ENCODE results near the gene CSGALNACT2. TPM values are rescaled to one million over a fixed set of nuclear protein-coding genes. Genes with fewer than 3 reads are reported as not detected.

Gene CSGALNACT2
- total RNA-seq, 1 experiment from 2014 or later = 5.1 TPM

DNA sequence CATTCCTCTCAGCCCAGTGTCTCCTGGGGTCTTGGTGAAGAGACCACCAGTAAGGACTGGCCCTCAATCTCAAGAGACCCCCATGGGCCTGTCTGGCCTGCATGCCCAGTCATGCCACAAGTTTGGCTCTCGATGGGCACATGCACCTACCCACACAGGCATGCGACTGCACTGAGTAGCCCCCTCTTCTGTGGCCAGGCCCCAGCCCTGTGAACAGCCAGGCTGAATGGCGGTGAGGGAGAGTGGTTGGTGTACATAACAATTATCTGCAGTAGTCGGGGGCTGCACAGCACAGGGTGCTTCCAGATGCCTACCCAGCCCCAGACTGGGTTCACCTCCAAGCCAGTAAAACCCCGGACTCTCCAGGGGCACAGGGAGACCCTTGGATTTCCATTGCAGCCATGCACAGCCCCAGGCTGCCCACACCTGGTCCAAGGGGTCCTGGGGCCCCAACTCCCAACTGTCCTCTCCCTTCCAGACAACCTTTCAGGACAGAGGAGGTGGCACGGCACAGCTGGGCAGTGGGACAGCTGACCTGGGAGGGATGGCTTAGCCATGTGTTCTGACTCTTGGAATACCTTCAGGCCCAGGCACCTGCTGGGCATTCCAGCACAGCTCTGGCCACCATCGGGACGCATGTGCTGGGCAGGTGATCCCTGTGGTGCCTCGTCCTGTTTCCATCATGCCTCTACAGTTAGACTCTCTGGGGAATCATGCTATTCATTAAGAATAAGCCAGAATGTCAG lies 21.0 kb upstream of the CSGALNACT2 start (continued):
- TF ChIP-seq, protein P1, sequence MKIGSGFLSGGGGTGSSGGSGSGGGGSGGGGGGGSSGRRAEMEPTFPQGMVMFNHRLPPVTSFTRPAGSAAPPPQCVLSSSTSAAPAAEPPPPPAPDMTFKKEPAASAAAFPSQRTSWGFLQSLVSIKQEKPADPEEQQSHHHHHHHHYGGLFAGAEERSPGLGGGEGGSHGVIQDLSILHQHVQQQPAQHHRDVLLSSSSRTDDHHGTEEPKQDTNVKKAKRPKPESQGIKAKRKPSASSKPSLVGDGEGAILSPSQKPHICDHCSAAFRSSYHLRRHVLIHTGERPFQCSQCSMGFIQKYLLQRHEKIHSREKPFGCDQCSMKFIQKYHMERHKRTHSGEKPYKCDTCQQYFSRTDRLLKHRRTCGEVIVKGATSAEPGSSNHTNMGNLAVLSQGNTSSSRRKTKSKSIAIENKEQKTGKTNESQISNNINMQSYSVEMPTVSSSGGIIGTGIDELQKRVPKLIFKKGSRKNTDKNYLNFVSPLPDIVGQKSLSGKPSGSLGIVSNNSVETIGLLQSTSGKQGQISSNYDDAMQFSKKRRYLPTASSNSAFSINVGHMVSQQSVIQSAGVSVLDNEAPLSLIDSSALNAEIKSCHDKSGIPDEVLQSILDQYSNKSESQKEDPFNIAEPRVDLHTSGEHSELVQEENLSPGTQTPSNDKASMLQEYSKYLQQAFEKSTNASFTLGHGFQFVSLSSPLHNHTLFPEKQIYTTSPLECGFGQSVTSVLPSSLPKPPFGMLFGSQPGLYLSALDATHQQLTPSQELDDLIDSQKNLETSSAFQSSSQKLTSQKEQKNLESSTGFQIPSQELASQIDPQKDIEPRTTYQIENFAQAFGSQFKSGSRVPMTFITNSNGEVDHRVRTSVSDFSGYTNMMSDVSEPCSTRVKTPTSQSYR (CRISPR knock-in tag; IDR thresholded peaks at IDR 0.05) = no peak
- TF ChIP-seq TEAD1 (CRISPR knock-in tag; IDR thresholded peaks at IDR 0.05) = no peak
- TF ChIP-seq, protein P2, sequence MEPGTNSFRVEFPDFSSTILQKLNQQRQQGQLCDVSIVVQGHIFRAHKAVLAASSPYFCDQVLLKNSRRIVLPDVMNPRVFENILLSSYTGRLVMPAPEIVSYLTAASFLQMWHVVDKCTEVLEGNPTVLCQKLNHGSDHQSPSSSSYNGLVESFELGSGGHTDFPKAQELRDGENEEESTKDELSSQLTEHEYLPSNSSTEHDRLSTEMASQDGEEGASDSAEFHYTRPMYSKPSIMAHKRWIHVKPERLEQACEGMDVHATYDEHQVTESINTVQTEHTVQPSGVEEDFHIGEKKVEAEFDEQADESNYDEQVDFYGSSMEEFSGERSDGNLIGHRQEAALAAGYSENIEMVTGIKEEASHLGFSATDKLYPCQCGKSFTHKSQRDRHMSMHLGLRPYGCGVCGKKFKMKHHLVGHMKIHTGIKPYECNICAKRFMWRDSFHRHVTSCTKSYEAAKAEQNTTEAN (CRISPR knock-in tag; IDR thresholded peaks at IDR 0.05) = no peak
- TF ChIP-seq, protein P3, sequence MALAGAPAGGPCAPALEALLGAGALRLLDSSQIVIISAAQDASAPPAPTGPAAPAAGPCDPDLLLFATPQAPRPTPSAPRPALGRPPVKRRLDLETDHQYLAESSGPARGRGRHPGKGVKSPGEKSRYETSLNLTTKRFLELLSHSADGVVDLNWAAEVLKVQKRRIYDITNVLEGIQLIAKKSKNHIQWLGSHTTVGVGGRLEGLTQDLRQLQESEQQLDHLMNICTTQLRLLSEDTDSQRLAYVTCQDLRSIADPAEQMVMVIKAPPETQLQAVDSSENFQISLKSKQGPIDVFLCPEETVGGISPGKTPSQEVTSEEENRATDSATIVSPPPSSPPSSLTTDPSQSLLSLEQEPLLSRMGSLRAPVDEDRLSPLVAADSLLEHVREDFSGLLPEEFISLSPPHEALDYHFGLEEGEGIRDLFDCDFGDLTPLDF (CRISPR knock-in tag; IDR thresholded peaks at IDR 0.05) = no peak
- no peak for TF ChIP-seq ZNF232 (CRISPR knock-in tag; IDR thresholded peaks at IDR 0.05)
- TF ChIP-seq, protein P4, sequence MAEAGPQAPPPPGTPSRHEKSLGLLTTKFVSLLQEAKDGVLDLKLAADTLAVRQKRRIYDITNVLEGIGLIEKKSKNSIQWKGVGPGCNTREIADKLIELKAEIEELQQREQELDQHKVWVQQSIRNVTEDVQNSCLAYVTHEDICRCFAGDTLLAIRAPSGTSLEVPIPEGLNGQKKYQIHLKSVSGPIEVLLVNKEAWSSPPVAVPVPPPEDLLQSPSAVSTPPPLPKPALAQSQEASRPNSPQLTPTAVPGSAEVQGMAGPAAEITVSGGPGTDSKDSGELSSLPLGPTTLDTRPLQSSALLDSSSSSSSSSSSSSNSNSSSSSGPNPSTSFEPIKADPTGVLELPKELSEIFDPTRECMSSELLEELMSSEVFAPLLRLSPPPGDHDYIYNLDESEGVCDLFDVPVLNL (CRISPR knock-in tag; IDR thresholded peaks at IDR 0.05; ENCODE audit: borderline replicate concordance, low read depth) = no peak
- no peak for TF ChIP-seq ELF4 (CRISPR knock-in tag; IDR thresholded peaks at IDR 0.05; ENCODE audit: low read depth)
- no peak for TF ChIP-seq SMAD3 (CRISPR knock-in tag; IDR thresholded peaks at IDR 0.05; ENCODE audit: borderline replicate concordance)
- no peak for TF ChIP-seq SOX15 (CRISPR knock-in tag; IDR thresholded peaks at IDR 0.05)
- TF ChIP-seq NR1H2 (CRISPR knock-in tag; IDR thresholded peaks at IDR 0.05) = no peak
- no peak for TF ChIP-seq RELA (CRISPR knock-in tag; IDR thresholded peaks at IDR 0.05; ENCODE audit: borderline replicate concordance)
- no peak for TF ChIP-seq ETV6 (CRISPR knock-in tag; IDR thresholded peaks at IDR 0.05)

DNA sequence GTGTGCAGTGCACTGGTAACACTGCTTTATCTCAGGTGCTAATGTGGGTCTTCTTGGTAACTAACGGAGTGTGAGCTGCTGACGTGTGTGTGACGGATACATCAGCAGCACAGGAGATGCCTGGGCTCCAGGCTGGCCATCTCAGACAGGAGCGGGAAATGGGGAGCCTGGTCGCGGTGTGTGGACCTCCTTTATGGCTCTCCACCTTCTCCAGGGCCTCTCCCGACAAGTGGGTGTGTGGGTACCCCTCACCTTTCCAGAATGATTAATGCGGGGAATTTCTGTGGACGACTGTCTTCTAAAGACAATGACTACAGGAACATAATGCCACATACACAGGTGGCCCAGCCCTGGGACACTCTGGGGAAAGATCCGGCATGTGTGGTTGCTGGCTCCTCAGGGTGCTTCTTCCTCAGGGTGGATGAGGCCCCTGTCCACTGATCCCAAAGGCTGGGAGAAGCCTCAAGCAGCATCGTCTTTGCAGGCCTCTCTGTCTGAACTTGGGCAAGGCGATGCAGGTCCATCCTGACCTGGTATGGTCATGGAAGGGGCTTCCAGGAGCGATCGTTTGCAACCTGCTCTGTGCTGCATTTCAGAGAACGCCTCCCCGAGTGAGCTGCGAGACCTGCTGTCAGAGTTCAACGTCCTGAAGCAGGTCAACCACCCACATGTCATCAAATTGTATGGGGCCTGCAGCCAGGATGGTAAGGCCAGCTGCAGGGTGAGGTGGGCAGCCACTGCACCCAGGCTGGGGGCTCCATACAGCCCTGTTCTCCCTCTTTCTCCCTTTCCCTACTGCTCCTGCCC lies 20.3 kb upstream of the CSGALNACT2 start:
- ChIA-PET CTCF (interaction anchor here (0.9 kb wide), 1 partner anchor 39 kb away, joined by 4 read pairs; no protein-coding TSS in a partner anchor), POLR2A (no interaction called here)
- H3K27me3 Mint-ChIP-seq (ENCODE audit: low read depth) = no peaks in the 10 kb centered on the region
- H3K4me1 Mint-ChIP-seq = no peaks in the 10 kb centered on the region
- no peak for DNase-seq (ENCODE audit: low spot score)
- no peak overlapping the region for H3K27ac Mint-ChIP-seq
- ATAC-seq = no peak
- H3K4me3 Mint-ChIP-seq = no peak overlapping the region
- TF ChIP-seq FOXJ3 (CRISPR knock-in tag; IDR thresholded peaks at IDR 0.05; ENCODE audit: borderline replicate concordance) (no peak), ZBTB21 (CRISPR knock-in tag; IDR thresholded peaks at IDR 0.05; ENCODE audit: borderline replicate concordance) (no peak), NR3C1 (CRISPR knock-in tag; conservative IDR thresholded peaks at IDR 0.05; ENCODE audit: low read depth) (no peak), FOXP1 (CRISPR knock-in tag; IDR thresholded peaks at IDR 0.05; ENCODE audit: borderline replicate concordance) (no peak), ZNF671 (CRISPR knock-in tag; IDR thresholded peaks at IDR 0.05) (no peak)
- no peaks in the 10 kb centered on the region for H3K9me3 Mint-ChIP-seq
- no peaks in the 10 kb centered on the region for H3K36me3 Mint-ChIP-seq
